Activated T-helper 1 cell treated with Interleukin-2 at 50 U/mL for 16 hours (primary cell): ENCODE data around the gene GPR83.
"Not testable (repeated sequence)": the region's sequence is repeated elsewhere in the genome, so short reads cannot be mapped to it uniquely, and the experiment has no call there.

Experiments
- DNase-seq: peaks from one replicate; pipeline ENCODE4 v3.0.0-alpha.2; 2020; ENCODE audit warnings: low read depth

GPR83 gene

DNA sequence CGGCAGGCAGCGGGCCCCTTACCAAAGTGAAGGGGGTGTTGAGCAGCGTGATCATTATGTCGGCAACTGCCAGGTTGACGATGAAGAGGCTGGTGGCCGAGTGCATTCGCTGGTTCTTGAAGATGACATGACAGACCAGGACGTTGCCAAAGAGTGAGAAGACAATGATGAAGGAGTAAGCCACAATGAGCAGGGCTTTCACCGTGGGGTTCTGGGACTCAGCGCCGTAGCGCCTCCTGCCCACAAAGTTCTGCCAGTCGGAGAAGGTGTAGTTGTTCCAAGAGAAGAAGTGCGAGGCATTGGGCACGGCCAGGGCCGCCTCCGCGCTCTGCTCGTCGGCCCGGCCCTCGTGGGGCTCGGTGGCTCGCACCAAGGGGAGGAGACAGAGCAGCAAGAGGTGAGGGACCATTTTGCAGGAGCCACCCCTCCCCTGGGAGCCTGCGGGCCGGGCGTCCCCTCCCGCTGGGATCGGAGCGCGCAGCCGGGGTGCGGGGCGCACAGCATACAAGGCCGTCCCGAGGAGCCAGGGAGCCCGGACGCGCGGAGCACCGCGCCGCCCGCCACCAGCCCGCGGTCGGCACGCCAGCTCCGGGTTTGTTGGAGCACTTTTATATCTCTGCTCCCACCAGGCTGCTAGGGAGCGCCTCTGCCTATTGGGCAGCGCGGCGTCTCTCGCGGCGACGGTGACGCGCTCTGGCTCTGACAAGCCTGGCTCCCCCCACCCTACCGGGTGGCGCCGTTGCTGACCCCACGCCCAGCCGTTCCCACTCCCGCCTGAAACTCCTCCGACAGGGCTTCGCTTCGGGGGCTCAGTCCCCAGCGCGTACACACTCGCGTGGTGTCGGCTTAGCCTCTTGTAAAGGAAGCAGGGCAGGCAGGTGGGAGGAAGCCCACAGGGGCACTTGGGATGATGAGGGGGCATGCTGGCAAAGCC, at the start of gene GPR83:
TSS of gene GPR83 (minus strand) at position 581 of the 934 bp plus-strand sequence. CDS start at position 409, 172 bp downstream.
- no peak for DNase-seq

DNA sequence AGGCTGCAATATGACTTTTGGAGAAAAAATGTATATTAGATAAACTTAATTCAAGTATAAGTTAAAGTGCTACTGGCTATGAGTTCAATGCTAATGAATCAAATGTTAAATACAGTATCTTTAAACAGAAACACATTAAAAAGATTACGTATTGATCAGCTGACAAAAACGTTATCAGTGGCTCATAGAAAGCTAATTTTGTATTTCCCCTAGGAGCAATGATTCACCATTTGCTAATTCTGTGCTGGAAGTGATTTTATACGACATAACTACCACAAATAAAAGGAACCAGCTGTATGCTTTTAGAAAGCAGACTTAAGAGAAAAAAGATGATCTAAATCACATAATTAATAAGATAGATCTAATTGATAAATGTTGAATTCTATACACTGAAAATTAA, 48.8 kb upstream of the GPR83 start:
- no peak for DNase-seq

DNA sequence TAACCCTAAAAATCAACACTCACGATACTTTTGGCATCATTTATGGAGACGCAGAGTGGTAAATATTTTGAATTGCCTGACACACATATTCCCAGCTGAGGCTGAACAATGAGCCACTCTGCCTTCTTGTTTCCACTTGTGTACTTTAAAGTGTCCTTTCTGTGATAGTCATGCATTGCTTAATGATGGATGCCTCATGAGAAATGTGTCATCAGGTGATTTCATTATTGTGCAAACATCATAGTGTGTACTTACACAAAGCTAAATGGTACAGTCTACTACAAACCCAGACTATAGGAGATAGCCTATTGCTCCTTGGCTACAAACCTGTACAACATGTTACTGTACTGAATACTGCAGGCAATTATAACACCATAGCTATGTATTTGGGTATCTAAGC, 48.2 kb upstream of the GPR83 start:
- DNase-seq, result no peak

DNA sequence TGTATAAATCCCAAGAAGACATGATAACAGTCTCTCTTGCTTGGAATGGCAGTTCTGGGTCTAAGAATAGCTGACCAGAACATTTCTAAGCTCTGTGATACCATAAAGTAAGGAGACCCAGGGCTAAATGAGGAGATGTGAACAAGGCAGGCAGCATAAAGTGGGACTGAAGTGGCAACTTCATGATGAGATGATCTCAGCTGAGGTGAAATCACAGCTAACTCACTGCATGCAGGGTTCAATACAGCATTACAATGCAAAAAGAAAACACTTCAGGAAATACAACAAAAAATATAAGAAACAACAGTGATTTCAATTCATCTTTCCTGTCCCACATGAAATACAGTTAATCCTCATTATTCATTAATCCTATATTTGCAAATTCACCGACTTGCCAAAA, 47.8 kb upstream of the GPR83 start:
- DNase-seq, result no peak

DNA sequence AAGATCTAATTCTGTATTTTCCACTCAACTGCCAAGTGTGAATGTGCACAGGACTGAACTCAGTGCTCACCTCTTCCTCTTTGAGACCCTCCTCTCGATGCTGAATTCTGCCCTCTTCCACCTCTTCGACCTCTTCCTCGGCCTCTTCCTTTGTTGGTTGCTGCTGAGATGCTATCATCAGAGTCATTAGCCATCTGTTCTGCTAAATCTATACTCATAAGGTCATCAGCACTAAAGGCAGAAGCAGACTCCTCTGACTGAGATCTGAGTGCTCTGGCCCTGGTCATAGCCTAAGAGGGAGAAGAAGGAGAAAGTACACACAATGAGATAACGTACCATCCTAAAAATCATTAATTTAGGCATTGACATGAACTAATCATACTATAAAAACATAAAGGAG, 45.9 kb upstream of the GPR83 start:
- DNase-seq, result no peak

DNA sequence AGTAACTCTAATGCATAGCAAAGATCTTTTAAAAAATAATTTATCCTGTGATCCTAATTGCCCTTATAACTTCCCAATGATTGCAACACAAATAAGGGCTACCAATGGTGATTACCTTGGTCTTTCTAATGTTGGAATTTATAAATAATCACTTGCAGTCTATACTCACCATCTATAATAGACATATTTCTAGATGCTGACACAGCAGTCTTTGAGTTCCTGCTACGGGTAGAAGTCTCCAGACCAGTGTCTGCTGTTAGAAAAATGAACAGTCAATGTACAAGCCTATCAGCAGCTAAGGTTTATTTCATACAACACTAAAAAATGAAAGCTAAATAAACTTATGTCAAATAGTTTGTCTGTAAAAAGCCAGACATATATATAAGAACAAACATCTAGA, 44.4 kb upstream of the GPR83 start:
- DNase-seq, result no peak

DNA sequence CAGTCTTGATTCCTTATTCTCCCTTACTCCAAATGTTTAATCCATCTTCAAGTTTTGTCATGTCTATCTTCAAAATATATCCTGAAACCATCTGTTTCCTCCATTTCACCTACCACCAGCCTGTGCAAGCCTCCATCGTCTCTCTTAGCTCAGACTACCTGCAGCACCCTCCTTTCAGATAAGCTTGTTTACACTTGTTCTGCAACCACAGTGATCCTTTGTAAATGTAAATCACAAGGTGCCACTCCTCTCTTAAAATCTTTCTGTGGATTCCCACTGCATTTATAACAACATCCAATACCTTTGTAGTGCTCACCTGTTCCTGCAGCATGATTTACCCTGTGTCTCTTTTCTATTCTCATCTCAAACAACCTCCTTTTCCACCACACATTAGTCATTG, 31.8 kb upstream of the GPR83 start:
- no peak for DNase-seq

DNA sequence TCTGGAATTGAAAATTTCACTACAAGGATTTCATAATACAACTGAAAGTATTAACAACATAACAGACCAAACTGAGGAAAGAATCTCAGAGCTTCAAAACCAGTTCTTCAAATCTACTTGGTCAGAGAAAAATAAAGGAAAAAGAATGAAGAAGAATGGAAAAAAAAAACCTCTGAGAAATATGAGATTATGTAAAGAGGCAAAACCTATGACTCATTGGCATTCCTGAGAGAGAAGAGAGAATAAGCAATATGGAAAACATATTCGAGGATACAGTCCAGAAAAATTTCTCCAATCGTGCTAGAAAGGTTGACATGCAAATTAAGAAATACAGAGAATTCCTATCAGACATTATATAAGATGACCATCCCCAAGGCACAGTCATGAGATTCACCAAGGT, 23.4 kb upstream of the GPR83 start:
- DNase-seq, result no peak

DNA sequence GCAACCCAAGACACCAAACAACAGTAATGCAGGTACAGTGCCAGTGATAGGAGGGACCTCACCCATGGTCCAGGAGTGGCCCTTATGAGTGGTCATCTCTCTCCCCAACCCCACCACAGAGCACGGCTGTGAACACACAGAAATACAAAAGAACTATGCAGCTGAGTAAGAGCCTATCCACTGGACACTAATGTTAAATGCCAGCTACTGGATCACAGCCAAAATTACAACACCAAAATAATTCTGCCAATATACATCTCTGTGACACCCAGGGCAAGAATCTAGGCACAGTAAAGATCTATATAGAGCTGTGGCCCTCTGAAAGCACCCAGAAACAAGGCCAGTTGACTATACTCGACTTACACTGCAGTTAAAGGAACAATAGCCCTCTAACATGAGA, 22.8 kb upstream of the GPR83 start:
- no peak for DNase-seq

DNA sequence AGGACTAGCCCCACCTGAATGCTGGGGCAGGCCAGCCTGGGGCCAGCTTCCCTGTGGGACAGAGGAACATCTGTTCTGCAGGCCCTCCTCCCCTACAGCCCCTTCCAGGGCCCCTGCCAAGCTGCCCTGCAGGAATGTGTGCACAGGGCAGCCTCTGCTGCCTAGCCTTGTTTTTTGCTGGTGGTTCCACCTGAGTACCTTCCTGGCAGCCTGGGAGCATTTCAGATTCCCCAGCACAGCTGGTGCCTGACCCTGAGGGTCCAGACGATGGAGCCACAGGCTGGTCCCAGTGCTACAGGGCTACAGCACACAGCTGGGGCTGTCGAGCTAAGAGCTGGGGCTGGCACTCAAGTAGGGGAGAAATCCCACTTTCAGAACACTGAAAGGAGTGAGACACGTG, 22.3 kb upstream of the GPR83 start:
- DNase-seq, result no peak

DNA sequence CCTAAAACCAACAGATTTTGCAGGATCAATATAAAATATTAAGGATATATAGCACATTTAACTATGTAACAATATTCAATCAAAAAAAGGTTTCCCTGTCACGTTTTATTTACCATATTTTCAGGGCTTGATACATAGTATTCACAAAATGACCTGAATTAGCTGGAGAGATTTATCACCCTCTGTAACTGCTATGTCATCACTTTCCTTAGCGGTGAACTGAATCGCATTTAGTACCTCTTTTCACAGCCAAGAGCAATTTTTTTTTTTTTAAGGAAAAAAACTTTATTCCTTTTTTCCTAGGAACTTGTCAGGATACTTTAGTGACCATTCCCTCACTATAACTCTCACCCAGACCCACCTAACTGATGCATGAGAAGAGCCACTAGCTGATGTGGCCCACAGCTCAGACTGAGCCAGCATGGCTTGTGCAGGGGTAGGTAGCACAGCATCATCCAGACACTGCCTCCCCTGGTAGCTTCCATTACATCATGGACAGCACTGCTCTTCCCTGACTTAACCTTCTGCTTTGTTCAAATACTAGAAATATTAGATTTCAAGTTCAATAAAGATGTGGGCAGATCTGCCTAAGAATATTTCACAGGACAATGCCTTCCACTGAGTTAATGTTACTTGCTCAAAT, 17.0 kb upstream of the GPR83 start:
- DNase-seq, result no peak

DNA sequence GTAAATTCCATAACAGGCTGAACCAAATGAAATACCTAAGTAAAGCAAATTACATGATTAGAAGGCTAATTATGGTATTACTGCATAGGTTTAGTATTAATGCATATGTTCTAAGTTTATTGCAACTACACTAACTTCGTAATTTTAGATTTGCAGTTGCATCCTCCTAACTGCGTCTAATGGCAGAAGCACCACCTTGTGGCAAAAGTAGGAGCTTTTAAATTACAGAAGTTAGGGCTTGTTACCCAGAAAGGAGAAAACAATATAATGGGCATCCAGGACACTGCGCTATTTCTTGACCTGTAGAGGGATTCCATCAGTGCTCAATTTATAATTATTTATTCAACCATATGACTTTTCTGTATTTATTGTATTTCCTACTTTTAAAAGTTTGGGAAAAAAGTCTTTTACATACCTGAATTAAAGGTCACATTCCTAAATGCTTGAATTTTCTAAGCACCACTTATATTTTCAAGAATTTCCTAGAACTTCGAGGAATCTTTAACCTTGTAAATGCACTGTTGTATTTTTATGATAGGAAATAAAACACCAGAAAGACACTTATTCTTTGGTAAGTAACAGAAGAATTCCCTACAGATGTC, 16.3 kb upstream of the GPR83 start:
- no peak for DNase-seq

DNA sequence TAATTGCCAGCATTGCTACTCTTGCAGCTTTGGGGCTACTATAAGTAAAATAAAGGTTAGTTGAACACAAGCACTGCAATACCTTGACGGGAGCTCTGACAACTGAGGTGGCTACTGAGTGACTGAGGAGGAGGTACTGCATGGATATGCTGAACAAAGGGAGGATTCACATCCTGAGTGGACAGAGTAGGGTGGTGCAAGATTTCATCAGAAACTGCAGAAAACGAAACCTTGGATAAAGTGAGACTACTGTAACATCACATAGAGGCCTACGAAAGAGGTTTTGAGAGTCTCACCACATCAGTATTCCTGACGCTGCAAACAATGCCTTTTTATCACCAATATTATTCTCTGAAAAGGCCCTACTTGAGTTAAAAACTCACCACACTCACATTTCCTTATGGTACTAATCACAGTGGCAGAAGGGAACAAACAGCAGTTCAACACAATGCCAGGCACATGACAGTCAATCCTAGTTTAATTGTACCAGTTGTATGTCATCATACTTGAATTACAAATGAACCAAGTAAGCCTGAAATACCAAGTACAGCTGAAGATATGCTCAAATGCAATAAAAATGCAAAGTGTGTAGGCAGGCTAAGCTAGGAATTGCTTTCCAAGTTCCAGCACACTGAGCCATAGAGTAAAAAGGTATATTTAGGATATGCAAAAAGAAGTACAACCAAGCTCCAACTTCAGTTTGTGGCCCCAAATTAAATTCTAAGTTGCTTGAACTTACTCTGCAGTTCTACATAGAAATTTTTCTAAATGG, 4.0 kb upstream of the GPR83 start:
- no peak for DNase-seq

DNA sequence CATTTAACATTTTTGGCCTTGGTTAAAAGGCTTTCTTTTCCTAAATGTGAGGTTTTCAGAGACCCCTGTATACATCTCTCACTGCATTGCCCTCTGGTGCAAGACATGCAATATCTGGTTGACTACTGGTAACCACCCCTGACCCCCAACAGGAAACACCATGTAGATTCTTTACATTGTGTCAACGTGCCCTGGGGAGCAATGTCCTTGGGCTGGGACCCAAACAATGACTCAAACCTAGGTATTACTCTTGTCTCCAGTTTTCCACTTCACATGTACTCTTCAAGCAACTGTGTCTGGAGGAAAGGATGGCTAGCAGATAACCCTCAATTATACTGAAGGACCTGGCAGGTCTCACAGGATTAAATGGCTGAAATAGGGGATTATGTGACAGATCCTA, 1.1 kb upstream of the GPR83 start:
- DNase-seq, result no peak

DNA sequence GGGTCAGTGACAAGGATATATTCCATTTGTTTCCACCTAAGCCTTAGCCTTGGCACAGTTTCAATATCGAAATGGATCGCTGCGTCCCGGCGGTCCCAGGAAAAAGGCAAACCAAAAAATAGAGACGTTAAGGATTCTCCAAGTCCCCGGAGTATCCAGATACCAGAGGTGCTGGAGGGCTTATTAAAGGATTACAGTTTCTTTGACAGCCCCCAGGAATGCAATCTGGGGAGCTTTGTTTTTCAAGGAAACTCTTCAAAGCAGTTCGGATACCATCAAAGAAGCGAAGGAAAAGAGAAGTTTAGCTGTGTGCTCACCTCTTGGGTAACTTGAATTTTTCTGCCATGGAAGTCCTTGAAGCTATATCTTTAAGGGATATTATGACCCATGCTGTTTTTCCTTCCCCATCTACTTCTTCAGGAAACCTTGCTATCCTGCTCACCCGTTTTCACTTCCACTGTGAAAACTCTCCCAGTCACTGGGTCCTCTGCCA, 600 bp upstream of the GPR83 start:
- DNase-seq, result no peak

DNA sequence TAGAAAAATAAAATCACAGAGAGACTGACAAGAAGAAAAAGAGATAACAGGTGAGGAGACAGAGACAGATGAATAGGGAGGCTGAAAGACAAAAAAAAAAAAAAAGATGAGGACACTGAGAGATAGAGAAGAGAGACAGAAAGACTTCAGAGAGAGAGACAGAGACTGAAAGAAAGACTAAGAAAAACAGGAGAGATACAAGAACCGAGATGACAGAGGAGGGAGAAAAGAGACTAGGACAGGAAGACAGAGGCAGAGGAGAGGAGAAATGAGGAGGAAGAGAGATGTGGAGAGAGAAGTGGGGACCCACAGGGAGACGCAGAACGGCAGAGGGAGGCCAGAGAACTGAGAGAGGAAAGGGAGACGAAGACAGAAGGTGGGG, 771 bp downstream of the GPR83 start:
- no peak for DNase-seq

DNA sequence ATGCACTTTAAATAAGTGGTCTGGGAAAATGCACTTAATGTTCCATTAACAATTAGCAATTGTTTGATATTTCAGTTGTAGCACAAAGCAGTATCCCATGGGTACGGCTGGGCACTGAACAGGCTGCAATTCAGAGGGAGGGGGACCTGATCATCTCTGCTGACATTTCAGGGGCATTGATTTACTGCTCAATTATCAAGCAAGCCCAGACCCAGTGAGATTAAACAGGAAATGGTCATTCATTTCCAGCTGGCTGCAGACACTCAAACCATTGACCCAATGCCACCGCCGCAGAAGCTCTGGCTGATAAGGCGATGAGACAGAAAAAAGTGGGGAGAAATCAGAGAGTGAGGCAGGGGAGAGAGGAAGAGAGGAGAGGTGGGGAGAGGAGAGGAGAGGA, 1.2 kb downstream of the GPR83 start:
- no peak for DNase-seq

DNA sequence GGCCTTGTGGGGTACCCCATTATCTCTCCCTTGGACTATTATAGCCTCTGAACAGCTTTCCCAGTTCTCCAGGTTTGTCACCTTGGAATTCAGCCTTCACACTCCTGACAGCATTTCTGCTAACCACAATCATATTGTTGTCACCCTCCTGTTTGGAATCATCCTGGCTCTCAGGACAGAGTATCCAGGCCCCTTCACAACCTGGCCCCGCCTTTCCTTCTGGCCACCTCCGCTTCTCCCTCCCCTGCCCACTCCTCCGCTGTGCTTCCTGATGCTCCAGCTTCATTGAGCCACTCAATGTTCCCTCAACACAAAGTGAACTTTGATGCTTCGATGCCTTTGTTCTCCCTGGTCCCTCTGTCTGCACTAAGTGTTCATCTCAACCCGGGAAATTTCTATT, 3.1 kb downstream of the GPR83 start:
- DNase-seq, result no peak

DNA sequence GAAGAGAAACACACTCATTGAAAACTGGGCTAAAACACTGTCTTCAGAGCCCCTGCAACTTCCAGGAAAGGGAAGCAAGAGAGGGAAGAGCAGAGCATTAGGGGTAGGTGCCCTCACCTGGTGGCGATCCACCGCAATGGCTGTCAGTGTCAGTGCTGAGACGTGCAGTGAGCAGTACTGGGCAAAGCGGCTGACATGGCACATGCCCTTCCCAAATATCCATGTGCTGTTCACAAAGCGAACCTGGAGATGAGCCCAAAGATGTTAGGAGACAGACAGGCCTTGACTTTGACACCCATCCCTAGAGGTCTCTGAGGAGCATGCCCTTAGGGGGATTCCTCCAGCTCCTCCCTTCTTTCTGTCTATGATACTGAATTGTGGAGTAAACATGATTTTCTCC, 4.9 kb downstream of the GPR83 start:
- no peak for DNase-seq

DNA sequence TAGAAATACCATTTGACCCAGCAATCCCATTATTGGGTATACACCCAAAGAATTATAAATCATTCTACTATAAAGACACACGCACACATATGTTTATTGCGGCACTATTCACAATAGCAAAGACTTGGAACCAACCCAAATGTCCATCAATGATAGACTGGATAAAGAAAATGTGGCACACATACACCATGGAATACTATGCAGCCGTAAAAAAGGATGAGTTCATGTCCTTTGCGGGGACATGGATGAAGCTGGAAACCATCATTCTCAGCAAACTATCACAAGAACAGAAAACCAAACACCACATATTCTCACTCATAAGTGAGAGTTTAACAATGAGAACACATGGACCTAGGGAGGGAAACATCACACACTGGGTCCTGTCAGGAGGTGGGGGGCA, 9.3 kb downstream of the GPR83 start:
- DNase-seq, result not testable (repeated sequence)

DNA sequence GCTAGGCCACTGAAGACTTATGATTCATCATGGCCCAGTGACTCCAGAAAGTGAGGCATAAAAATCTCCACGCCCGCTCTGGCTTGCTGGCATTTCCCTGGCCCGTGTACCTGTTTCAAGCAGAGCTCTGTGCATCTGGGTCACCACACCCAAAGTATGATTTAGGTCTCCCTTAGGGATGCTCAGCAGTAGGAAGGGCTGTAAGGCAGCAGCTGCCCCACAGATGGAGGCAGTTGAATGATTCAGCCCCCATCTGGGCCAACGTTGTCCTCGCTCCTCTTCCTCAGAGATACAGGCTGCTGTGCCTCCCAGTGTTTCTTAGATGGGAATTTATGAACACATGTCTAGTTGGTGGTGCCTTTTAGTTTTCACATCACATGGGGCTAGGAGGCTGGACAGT, 21.6 kb downstream of the GPR83 start:
- DNase-seq, result no peak

DNA sequence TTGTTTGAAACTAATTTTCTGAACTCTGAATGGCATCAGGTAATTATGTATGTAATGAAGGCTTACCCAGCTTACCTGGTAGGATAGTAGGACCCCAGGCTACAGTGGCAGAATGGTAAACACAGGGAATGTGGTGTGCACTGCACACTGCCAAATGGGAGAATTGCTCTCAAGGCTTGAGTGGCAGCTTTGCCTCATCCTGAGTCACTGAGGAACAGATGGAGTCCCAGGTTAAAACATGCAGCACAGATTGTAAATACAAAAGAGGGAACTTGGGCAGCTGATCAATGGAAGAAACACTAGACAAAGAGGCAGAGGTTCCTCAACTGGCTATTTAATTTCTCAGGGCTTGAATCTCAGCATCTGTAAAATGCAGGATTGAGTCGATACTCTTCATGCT, 24.4 kb downstream of the GPR83 start:
- DNase-seq, result no peak
